ENCODE data around the gene DIS3L2. TPM values are rescaled to one million over a fixed set of nuclear protein-coding genes. Genes with fewer than 3 reads are reported as not detected.

The DIS3L2 gene
- total RNA-seq, 1 donor from 2014 or later: 53.6 TPM

- H3K9me3 Mint-ChIP-seq: no peaks in the 10 kb centered on the region
- no peaks in the 10 kb centered on the region for H3K4me1 Mint-ChIP-seq (ENCODE audit: unreplicated experiment)
- DNase-seq (ENCODE audit: extremely low spot score, unreplicated experiment): no peak
- no peak overlapping the region for H3K27ac Mint-ChIP-seq
- peaks cover 9% of the 10 kb centered on the region for H3K36me3 Mint-ChIP-seq
- H3K27me3 Mint-ChIP-seq: no peaks in the 10 kb centered on the region
- TF ChIP-seq, protein P1, sequence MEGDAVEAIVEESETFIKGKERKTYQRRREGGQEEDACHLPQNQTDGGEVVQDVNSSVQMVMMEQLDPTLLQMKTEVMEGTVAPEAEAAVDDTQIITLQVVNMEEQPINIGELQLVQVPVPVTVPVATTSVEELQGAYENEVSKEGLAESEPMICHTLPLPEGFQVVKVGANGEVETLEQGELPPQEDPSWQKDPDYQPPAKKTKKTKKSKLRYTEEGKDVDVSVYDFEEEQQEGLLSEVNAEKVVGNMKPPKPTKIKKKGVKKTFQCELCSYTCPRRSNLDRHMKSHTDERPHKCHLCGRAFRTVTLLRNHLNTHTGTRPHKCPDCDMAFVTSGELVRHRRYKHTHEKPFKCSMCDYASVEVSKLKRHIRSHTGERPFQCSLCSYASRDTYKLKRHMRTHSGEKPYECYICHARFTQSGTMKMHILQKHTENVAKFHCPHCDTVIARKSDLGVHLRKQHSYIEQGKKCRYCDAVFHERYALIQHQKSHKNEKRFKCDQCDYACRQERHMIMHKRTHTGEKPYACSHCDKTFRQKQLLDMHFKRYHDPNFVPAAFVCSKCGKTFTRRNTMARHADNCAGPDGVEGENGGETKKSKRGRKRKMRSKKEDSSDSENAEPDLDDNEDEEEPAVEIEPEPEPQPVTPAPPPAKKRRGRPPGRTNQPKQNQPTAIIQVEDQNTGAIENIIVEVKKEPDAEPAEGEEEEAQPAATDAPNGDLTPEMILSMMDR (conservative IDR thresholded peaks at IDR 0.05): no peak
- no peak overlapping the region for H3K4me3 Mint-ChIP-seq
These were observed 176.9 kb downstream of the DIS3L2 start for GRCh38 chr2:232138441-232138840.

DNA sequence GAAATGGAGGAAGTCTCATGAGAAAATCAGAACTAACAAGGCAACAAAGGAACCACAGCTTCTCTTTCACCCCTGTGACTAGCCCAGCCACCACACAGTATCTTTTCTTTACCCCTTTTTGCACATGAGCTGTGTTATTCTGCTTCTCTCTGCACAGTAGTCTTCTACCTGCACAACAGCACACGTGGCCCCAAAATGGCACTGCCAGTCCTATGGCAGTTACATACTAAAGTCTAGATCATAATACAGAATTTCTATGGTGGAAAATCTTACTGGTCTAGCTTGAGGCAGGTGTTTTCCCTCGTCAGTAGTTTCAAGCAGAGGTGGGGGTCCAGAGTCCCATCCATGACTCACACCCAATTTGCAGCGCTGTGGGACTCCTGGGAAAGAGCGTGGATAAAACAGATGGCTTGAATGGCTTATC lies 177.7 kb downstream of the DIS3L2 start:
- no peaks in the 10 kb centered on the region for H3K27me3 Mint-ChIP-seq
- no peak for DNase-seq (ENCODE audit: extremely low spot score, unreplicated experiment)
- peaks cover 6% of the 10 kb centered on the region for H3K36me3 Mint-ChIP-seq
- TF ChIP-seq, protein P1 (conservative IDR thresholded peaks at IDR 0.05): no peak
- H3K27ac Mint-ChIP-seq: no peak overlapping the region
- no peaks in the 10 kb centered on the region for H3K9me3 Mint-ChIP-seq
- no peaks in the 10 kb centered on the region for H3K4me1 Mint-ChIP-seq (ENCODE audit: unreplicated experiment)
- no peak overlapping the region for H3K4me3 Mint-ChIP-seq

DNA sequence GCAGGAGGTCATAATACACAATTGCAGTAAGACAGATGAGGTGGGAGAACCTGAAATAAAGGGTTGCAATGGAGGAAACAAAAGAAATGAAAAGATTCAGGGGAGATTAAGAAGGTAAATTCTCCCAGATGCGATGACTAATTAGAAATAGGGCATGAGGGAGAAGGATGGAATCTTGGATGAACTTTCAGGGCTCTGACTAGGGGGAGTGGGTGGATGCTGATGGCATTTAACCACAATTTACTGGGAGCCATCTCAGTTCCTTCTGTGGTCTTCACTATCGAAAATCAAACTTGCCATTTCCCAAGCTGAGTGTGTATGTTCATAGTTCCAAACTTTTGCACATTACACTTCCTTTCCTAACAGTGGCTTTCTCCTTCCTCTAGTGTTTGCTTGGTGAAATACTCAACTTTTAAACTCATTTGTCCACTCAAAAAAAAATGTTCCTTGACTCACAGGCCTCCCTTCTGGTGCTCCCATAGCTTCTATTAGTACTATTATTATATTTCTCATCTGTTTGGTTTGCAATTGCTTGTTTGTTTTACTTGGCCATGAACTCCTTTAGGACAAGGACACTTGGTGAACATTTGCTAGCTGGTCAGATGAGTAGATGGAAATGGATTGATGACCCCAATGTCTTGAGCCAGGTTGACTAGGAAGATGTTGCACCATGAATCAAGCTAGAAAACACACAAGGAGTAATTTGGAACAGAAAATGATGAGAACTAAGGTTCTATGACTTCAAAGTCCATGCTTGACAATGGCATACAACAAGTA lies 178.5 kb downstream of the DIS3L2 start:
- TF ChIP-seq, protein P1 (conservative IDR thresholded peaks at IDR 0.05): no peak
- Mint-ChIP-seq H3K4me3 (no peak overlapping the region), H3K9me3 (no peaks in the 10 kb centered on the region), H3K4me1 (ENCODE audit: unreplicated experiment) (no peaks in the 10 kb centered on the region), H3K27me3 (no peaks in the 10 kb centered on the region), H3K27ac (no peak overlapping the region), H3K36me3 (peaks cover 2% of the 10 kb centered on the region)
- DNase-seq (ENCODE audit: extremely low spot score, unreplicated experiment): no peak

- Mint-ChIP-seq H3K4me1 (ENCODE audit: unreplicated experiment) (no peaks in the 10 kb centered on the region), H3K27me3 (no peaks in the 10 kb centered on the region), H3K4me3 (no peak overlapping the region), H3K27ac (no peak overlapping the region), H3K36me3 (peaks cover 8% of the 10 kb centered on the region), H3K9me3 (no peaks in the 10 kb centered on the region)
- DNase-seq (ENCODE audit: extremely low spot score, unreplicated experiment): no peak
- TF ChIP-seq, protein P1 (conservative IDR thresholded peaks at IDR 0.05): no peak
These were observed 180.1 kb downstream of the DIS3L2 start for GRCh38 chr2:232141591-232141990.

- no peak overlapping the region for H3K27ac Mint-ChIP-seq
- H3K9me3 Mint-ChIP-seq: no peaks in the 10 kb centered on the region
- no peak for DNase-seq (ENCODE audit: extremely low spot score, unreplicated experiment)
- peaks cover 8% of the 10 kb centered on the region for H3K36me3 Mint-ChIP-seq
- no peaks in the 10 kb centered on the region for H3K4me1 Mint-ChIP-seq (ENCODE audit: unreplicated experiment)
- TF ChIP-seq, protein P1 (conservative IDR thresholded peaks at IDR 0.05): peak; percentile 83
- no peaks in the 10 kb centered on the region for H3K27me3 Mint-ChIP-seq
- no peak overlapping the region for H3K4me3 Mint-ChIP-seq
These were observed 180.5 kb downstream of the DIS3L2 start for GRCh38 chr2:232142049-232142448.

All from type B pancreatic cell (in vitro differentiated cells).